Mucosa of gallbladder (tissue), 1 donor: ENCODE data around the gene HDHD3. TPM values are rescaled to one million over a fixed set of nuclear protein-coding genes. Genes with fewer than 3 reads are reported as not detected.

Source experiments
- DNase-seq: peaks from one replicate; pipeline ENCODE4 v3.0.0-alpha.2; 2020; ENCODE audit warnings: low spot score
- total RNA-seq: library from RNA; stranded (reverse); gene quantifications from one replicate; pipeline ENCODE4 v1.2.1, GENCODE V29; 2021
- donor health status: DM: no; HTN: no; CAD: no.

Gene HDHD3
- total RNA-seq, 1 donor from 2014 or later: 102 TPM

DNA sequence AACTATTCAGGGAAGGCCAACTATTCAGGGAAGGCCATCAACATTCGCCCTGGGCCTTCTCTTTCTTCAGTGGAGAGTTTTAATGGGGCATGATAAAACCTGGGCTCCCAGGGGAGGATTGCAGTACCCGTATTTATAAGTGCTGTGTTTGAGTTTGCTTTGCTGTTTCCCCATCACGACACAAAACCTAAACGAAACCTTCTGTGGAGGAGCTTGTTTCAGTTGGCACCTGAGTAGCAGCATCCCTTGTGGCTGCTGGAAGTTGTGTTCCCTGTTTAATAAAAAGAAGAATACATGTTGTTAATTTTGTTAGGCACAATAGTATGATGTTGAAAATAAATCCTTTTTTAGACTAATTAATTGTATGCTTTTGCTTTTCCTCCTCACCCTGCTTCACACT is 45.0 kb downstream of the HDHD3 start:
- no peak for DNase-seq

DNA sequence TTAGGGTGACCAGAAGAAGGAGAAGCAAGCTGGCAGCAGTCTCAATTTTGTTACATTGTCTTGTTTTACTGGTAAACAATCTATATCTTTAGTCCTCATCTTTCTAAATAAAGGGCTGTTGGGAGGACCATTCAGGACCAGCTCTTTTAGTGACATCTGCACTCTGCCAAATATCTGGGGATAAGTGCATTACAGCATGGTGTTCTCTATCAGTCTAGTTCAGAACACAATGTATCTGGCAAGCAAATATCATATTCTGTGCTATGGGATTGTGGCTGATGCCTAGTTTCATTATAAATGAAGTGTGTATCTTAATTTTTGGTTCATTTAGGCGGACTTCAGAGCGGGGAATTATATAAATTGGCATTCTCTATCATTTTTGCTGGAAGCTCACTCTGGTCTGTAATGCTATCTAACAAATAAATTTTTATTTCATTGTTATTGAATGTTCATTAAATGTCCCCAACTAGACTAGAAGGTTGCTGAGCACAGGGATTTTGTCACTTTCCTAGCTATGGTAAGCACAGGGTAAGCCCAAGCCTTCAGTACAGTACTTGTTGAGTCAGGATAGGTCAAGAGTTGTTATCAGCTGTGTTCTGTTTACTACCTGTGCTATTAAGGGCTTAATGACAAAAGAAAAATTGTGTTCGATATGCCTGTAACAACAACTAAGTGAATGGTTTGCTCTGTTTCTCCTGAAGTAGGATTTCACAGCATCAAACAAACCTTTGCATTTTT is 48.6 kb downstream of the HDHD3 start:
- no peak for DNase-seq

DNA sequence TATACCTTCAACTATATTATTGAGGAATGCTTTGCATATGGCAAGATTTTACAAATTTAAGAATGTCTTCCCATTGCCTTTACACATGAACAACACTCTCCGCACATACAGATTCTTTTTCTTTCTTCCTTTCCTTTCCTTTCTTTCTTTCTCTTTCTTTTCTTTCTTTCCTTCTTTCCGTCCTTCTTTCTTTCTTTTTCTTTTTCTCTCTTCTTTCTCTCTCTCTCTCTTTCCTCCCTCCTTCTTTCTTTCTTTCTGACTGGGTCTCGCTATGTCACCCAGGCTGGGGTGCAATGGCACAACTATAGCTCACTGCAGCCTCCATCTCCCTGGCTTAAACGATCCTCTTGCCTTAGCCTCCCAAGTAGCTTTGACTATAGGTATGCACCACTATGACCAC is 50.6 kb downstream of the HDHD3 start:
- no peak for DNase-seq

Other genes with a start within 250 kb of the HDHD3 start
- gene SLC31A2, start 226.0 kb downstream of the HDHD3 start, total RNA-seq: 7.5 TPM
- gene FKBP15, start 155.7 kb downstream of the HDHD3 start, total RNA-seq: 28.9 TPM
- 26.1 TPM for gene SLC31A1, start 155.4 kb downstream of the HDHD3 start, total RNA-seq
- 29.0 TPM for gene CDC26, start 101.4 kb downstream of the HDHD3 start, total RNA-seq
- gene PRPF4, start 101.3 kb downstream of the HDHD3 start, total RNA-seq: 20.1 TPM
- 5.3 TPM for gene RNF183, start 73.6 kb downstream of the HDHD3 start, total RNA-seq
- gene WDR31, start 36.7 kb downstream of the HDHD3 start, total RNA-seq: 8.1 TPM
- gene BSPRY, start 27.4 kb downstream of the HDHD3 start, total RNA-seq: 16.0 TPM
- 108 TPM for gene ALAD, start 24.3 kb upstream of the HDHD3 start, total RNA-seq
- gene POLE3, start 33.7 kb upstream of the HDHD3 start, total RNA-seq: 24.5 TPM
- 0.37 TPM for gene C9orf43, start 33.8 kb upstream of the HDHD3 start, total RNA-seq
- gene RGS3, start 86.7 kb upstream of the HDHD3 start, total RNA-seq: 142 TPM